HT-29 (cell line): Measurements from ENCODE around the gene RIBC1. TPM values are rescaled to one million over a fixed set of nuclear protein-coding genes. Genes with fewer than 3 reads are reported as not detected.
"Not testable (repeated sequence)": the region's sequence is repeated elsewhere in the genome, so short reads cannot be mapped to it uniquely, and the experiment has no call there.

Source experiments
- DNase-seq: peaks from one replicate; pipeline ENCODE4 v3.0.0-alpha.2; 2015; ENCODE audit warnings: low spot score
- total RNA-seq: library from RNA; depleted of rRNA; stranded (reverse); fragments of >200 nt; shearing (Covaris generic); gene quantifications from 2 replicates; pipeline ENCODE4 v1.2.3, GENCODE V29; 2014

The RIBC1 gene
- total RNA-seq, 1 experiment from 2014 or later, result 3.4 TPM

DNA sequence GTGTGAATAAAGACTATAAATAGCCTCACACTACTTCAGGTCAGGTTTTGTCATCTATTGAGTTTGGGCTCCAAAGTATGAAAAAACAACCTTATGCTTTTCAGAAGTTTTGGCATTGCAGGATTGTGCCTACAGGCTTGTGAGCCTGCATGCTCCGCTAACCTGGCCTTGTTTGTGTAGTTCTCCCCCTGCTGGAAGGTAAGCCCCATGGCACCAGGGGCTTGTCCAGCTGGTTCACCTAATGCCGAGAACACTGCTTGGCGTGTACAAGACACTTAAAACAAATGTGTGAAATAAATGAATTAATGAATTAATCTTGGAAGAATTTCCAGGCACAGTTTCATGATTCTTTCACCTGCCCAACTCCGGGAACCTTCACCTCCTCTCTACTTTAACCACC, 13.3 kb downstream of the RIBC1 start:
- DNase-seq, result peak; percentile 71

DNA sequence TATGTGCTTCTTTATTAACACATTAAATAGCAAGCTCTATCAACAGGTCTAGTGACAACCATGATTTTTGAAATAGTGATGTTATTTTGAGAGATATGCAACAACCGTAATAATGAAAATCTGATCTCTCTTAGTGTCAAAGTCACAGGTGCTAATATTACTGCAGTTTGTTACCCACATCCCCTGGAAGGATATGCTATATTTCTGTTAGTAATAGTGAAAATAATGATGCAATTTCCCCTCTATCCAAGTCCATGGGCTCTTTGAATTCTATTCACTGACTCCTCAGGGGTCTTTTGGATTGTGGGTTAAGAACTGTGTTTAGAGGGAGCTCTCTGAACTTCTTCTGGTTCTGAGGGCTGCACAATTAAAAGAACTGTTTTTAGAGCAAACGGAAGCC, 14.5 kb downstream of the RIBC1 start:
- DNase-seq, result no peak

- no peak for DNase-seq
Observed at GRCh38 chrX:53438174-53438831, 15.6 kb downstream of the RIBC1 start.

DNA sequence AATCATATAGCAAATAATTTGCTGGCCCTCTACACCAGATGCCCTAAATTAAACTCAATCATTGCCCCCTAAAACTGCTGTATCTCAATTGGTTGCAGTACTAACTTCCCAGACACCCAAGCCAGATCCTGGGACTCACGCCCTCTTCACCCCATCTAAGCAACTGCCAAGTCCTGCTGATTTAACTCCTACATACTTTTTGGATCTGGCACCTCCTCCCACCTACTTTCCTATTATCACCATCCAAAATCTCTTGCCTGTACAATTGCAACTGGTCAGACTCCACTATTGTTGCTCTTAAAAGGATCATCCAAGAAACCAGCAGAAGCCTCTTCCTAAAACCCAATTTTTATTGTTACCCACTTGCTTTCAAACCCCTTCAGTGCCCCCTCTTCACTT, 16.2 kb downstream of the RIBC1 start:
- DNase-seq, result no peak

GRCh38 chrX:53440101-53440500, 17.4 kb downstream of the RIBC1 start:
- peak; percentile 41 for DNase-seq

- peak; percentile 57 for DNase-seq
Observed at GRCh38 chrX:53440621-53441517, 18.2 kb downstream of the RIBC1 start.

DNA sequence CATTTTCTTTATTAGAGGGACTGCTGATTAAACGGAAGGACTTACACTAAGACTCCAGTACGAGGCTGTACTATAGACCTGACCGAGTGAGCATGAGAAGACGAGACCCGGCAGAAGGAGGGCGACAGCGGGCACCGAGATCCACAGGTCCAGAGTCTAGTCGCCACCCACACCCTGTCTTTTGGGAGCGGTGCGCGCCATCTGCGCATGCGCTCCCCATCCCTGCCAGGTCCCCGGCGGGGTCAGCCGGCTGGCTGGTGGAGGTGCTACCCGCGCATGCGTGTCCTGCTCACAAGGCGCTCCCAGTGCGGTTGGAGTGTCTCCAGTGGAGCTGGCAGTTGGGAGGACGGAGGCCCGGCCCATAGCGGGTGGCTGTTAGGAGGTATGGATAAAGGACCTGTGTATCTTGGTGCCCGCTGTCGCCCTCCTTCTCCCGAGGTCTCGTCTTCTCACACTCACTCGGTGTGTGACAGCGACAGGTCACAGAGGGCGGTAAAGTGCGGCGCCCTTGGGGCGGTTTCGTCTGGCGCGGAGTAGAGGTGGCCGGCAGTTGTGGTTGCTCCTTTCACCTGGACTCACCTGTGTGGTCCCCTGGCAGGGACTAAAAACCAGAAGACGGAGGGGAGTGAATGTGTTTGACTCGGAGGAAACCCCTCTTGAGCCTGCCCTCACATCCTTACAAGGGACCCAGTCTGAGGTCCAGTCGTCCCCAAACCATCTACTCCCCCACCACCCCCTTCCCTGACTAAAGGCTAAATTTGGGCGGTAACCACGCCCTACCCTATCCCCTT, 19.1 kb downstream of the RIBC1 start:
- peak; percentile 94 for DNase-seq

DNA sequence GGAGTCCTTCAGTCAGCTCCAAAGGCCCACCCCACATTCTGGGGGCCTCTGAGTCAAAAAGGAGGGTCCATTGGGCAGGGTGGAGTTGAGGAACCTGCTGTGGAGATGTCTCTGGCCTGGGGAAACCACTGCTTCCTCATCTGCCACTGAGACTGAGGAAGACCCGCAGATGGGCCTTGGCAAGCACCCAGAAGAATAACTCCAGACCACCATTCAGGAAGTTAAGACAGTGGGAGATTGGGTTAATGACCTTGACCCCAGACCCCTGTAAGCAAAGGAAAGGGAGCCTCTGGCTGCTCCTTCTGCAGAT, 19.6 kb downstream of the RIBC1 start:
- no peak for DNase-seq

DNA sequence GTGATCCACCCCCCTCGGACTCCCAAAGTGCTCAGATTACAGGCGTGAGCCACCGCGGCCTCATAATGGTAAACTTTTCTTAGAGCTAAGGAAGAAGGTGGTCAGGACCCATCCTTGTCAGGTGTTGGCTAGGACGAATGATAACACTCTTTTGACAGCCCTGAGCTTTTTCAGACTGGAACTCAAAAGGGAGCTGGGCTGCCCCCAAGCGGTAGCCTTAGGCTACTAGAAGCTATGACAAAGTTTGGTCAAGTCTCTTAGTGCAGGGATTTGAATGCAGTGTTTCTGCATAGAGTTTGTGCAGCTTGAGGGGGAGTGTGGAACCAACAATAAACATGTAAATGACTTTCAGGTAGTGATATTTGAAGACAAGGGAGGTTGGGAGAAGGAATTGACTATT, 23.3 kb downstream of the RIBC1 start:
- DNase-seq, result peak; percentile 61

- no peak for DNase-seq
Observed at GRCh38 chrX:53447441-53447840, 24.8 kb downstream of the RIBC1 start.

- DNase-seq, result no peak
Observed at GRCh38 chrX:53449632-53450031, 27.0 kb downstream of the RIBC1 start.

DNA sequence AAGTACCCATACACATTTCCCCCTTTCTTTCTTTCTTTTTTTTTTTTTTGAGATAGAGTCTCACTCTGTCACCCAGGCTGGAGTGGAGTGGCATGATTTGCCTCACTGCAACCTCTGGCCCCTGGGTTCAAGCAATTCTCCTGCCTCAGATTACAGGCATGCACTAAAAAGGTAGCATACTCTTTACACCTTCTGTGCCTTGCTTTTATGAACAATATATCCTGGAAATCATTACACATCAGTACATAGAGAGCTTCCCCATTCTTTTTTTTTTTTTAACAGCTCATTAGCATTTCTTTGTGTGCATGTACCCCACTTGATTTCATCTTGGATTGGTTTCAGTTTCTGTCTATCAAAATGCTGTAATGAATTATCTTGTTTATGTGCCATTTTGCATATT, 30.1 kb downstream of the RIBC1 start:
- no peak for DNase-seq

DNA sequence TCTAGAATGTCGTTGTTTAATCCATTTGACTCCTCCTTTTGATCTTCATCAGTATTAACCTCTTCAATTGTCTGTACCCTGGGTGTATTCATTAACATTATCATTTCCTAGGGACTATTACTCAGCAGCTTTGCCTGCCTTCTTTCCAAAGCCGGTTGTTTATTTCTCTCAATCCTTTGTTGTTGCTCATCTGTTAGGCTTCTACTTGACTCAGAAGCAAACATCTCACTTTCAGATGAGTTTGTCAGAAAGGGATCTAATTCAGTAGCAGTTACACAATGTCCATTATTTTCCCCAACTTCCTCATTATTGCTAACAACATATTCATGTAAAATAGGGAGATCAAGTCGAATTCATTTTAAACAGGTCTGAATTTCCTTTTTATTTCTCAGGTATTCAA, 33.6 kb downstream of the RIBC1 start:
- DNase-seq, result no peak

DNA sequence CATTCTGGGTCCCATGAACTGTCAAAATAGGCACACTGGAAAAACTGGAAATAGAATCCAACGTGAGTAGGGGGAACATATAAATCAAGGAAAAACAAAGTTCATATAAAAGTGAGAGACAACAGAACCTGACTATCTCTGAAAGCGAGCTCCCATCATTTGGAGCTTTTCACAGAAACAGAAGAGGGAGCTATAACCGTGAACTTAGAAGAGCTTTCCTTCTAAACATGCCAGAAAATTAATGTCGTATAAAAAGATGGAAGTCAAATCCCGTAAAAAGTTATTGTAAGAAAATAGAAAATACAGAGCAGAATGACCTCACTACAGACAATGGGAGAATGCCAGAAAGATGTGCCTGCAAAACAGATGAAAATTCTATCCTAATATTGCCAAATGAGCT, 35.4 kb downstream of the RIBC1 start:
- peak; percentile 10 for DNase-seq

DNA sequence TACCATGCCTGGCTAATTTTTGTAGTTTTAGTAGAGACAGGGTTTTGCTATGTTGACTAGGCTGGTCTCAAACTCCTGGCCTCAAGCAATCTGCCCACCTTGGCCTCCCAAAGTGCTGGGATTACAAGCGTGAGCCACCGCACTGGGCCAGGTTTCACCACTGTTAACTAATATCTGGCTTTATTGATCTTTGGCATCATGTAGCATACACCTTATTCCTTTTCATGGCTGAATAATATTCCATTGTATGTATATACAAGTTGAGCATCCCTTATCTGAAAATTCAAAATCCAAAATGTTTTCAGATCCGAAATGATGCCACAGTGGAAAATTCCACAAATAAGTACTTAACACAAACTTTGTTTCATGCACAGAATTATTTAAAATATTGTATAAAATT, 46.0 kb downstream of the RIBC1 start:
- not testable (repeated sequence) for DNase-seq

DNA sequence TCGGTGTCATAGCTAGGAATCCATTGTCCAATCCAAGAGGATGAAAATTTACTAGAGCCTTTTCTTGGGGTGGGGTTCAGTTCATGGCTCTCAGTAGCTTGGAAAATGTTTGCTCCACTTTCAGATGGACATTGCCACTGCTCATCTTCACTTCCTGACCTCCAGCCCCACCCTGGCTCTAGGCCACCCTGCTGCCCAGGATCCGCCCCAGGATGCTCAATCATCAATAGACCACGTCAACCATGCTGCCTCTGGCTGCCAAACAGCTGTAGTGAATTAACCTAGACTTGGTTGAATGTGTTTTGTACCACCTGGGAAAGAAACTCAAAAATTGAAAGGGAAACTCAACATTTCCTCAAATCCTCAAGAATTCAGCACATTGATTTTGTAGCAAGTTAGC, 48.7 kb downstream of the RIBC1 start:
- DNase-seq, result no peak

DNA sequence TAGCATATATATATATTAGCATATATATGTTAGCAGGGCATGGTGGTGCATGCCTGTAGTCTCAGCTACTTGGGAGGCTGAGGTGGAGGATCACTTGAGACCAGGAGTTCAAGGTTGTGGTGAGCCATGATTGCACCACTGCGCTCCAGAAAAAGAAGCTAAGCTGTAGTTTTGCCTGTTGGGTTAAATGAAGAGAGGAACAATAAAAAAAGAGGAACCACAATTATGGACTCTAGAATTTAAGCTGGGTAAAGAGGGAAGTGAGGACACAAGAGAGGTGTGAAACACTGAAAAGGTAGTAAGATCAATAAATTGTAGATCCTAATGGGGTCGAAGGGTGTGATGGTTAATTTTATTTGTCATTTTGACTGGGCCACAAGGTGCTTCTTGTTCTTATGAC, 52.0 kb downstream of the RIBC1 start:
- DNase-seq, result no peak

- DNase-seq, result no peak
Observed at GRCh38 chrX:53476371-53476770, 53.7 kb downstream of the RIBC1 start.

DNA sequence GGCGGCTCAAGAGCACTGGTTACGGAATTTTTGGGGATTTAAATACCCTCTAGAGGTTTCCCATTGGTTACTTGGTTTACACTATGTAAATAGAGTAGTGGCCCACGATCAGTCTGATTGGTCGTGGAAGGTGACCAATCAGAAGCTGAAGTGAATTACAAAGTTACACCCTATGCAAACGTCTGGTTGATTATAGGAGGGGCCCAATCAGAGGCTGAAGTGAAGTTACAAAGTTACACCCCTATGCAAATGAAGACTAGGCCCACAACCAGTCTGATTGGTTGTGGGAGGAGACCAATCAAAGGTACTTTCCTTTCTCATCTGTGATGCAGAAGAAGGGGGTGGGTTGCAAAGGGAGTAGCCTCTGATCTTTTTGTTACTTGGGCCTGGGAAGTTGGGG, 56.6 kb downstream of the RIBC1 start:
- no peak for DNase-seq
